Tibial nerve (tissue), 4 donors: ENCODE data around the gene RAB27B.

ENCODE experiments used
- EP300 ChIP-seq, 2 donors: sonication (generic); formaldehyde crosslinking; IDR thresholded peaks; one replicate each; pipeline ENCODE4 v1.6.1; 2017; ENCODE audit warnings: antibody characterized with exemption in 2 of 2, mild to moderate bottlenecking in 1 of 2
- POLR2A ChIP-seq, 2 donors: fragments of 450-650 bp; IDR thresholded peaks; one replicate each; pipeline ENCODE4 v1.6.1; 2017; ENCODE audit warnings: antibody characterized with exemption in 2 of 2, mild to moderate bottlenecking in 2 of 2, moderate library complexity in 2 of 2
- TF ChIP-seq, protein P1 (sequence below), 5 experiments: fragments of 200-600 bp in 3 of 5; fragments of 450-650 bp in 2 of 5; sonication (generic) in 3 of 5; IDR thresholded peaks; one replicate each; pipeline ENCODE4 v1.5.1; 2016 to 2019; ENCODE audit warnings: antibody characterized with exemption in 5 of 5, mild to moderate bottlenecking in 3 of 5, moderate library complexity in 2 of 5

- TF ChIP-seq POLR2A (IDR thresholded peaks at IDR 0.05) (no peak), EP300 (IDR thresholded peaks at IDR 0.05) (no peak)
- TF ChIP-seq, protein P1, sequence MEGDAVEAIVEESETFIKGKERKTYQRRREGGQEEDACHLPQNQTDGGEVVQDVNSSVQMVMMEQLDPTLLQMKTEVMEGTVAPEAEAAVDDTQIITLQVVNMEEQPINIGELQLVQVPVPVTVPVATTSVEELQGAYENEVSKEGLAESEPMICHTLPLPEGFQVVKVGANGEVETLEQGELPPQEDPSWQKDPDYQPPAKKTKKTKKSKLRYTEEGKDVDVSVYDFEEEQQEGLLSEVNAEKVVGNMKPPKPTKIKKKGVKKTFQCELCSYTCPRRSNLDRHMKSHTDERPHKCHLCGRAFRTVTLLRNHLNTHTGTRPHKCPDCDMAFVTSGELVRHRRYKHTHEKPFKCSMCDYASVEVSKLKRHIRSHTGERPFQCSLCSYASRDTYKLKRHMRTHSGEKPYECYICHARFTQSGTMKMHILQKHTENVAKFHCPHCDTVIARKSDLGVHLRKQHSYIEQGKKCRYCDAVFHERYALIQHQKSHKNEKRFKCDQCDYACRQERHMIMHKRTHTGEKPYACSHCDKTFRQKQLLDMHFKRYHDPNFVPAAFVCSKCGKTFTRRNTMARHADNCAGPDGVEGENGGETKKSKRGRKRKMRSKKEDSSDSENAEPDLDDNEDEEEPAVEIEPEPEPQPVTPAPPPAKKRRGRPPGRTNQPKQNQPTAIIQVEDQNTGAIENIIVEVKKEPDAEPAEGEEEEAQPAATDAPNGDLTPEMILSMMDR (IDR thresholded peaks at IDR 0.05), result no peak
These were observed 30.1 kb upstream of the RAB27B start for GRCh38 chr18:54798186-54798585.
